K562 (cell line): ENCODE measurements around the gene CLASP1.

Source experiments
- MEF2A ChIP-seq: IDR thresholded peaks from 2 replicates; pipeline ENCODE4 v1.6.1; 2011; ENCODE audit warnings: low read depth, mild to moderate bottlenecking, low read length, moderate library complexity; ENCODE audit not compliant: control insufficient read depth
- MEF2D ChIP-seq: conservative IDR thresholded peaks from 2 replicates; pipeline ENCODE4 v1.6.1; 2016; ENCODE audit warnings: low read depth, missing genetic modification characterization, missing compliant biosample characterization
- PCBP2 ChIP-seq: fragments of 200-400 bp; formaldehyde crosslinking; IDR thresholded peaks from 2 replicates; pipeline ENCODE4 v1.6.1; 2018; ENCODE audit warnings: low read length, low read depth, mild to moderate bottlenecking, moderate library complexity; ENCODE audit not compliant: poor library complexity, severe bottlenecking

DNA sequence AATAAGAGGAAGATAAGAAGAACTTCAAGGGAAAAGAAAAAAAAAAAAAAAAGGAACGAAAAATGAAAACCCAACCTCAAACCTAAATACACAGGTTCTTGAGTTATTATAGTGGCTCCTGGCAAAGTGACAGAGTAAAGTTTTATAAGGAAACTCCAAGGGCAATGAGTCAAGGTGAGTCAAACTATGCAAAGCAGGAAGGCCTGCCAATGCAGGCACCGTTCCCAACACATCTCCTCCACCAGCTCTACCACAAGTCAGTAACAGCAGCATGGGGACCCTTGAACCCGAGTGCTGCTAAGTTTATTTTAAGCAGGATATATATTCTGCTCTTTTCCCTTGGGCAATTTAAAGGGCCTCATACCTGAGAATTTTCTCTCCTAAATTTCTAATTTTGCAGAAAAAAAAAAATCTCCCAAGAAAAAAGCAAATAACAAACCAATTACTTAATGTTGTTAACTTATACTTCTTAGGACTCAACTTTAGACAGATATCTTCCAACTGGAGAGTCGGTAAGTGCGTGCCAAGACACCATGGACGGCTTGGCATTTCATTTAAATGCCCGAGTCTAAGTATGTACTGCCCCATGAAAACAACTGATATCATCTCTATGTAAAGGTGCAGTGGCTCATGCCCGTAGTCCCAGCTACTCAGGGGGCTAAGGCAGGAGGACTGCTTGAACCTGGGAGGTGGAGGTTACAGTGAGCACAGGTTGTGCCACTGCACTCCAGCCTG, 288.5 kb downstream of the CLASP1 start:
- TF ChIP-seq PCBP2 (no peak), MEF2A (no peak), MEF2D (tag) (no peak)
